SU-DHL-6 (cell line): ENCODE data around the gene RAB3B.

Source experiments
- H2AFZ ChIP-seq: fragments of 200-600 bp; sonication (generic); 2 replicates; pipeline ENCODE4 v1.6.1; 2014; ENCODE audit warnings: low read depth, mild to moderate bottlenecking, moderate library complexity, mixed read lengths, antibody characterized with exemption, low read length; ENCODE audit not compliant: severe bottlenecking
- H3F3A ChIP-seq: fragments of 200-600 bp; shearing (Covaris generic); 2 replicates; pipeline ENCODE4 v1.6.0; 2016; ENCODE audit warnings: antibody characterized with exemption, mild to moderate bottlenecking; ENCODE audit not compliant: insufficient read depth
- H3K27ac ChIP-seq: fragments of 200-600 bp; sonication (generic); 2 replicates; pipeline ENCODE4 v1.5.1; 2016; ENCODE audit warnings: low read depth, mild to moderate bottlenecking, low read length, moderate library complexity, mixed read lengths
- H3K27me3 ChIP-seq: fragments of 200-600 bp; sonication (generic), shearing (Covaris generic); 2 replicates; pipeline ENCODE4 v1.6.0; 2014; ENCODE audit warnings: mild to moderate bottlenecking, low read length
- H3K36me3 ChIP-seq: fragments of 200-600 bp; sonication (generic); 2 replicates; pipeline ENCODE4 v1.6.1; 2014; ENCODE audit warnings: mild to moderate bottlenecking, low read length, mixed read lengths
- H3K4me2 ChIP-seq: fragments of 300-600, 200-600 bp; shearing (Covaris generic), sonication (generic); 2 replicates; pipeline ENCODE4 v1.6.0; 2014; ENCODE audit warnings: low read length, low read depth, mild to moderate bottlenecking; ENCODE audit not compliant: poor library complexity, severe bottlenecking
- H3K4me3 ChIP-seq: fragments of 200-600 bp; sonication (generic); 2 replicates; pipeline ENCODE4 v1.5.1; 2014; ENCODE audit warnings: antibody characterized with exemption, low read length, mild to moderate bottlenecking, mixed read lengths; ENCODE audit not compliant: insufficient read depth, poor library complexity, severe bottlenecking
- H3K79me2 ChIP-seq: fragments of 200-600 bp; sonication (generic); 2 replicates; pipeline ENCODE4 v1.6.1; 2014; ENCODE audit warnings: mild to moderate bottlenecking, low read length, moderate library complexity; ENCODE audit not compliant: insufficient read depth
- H3K9ac ChIP-seq: fragments of 200-600 bp; sonication (generic); 2 replicates; pipeline ENCODE4 v1.7.0; 2014; ENCODE audit warnings: mild to moderate bottlenecking, low read length
- H3K9me2 ChIP-seq: fragments of 200-600 bp; sonication (generic); replicated peaks from 2 replicates; pipeline ENCODE4 v1.6.1; 2014; ENCODE audit warnings: low read length; ENCODE audit not compliant: insufficient read depth
- H3K9me3 ChIP-seq: fragments of 200-600 bp; sonication (generic); 2 replicates; pipeline ENCODE4 v1.6.1; 2014; ENCODE audit warnings: low read length, mixed read lengths; ENCODE audit not compliant: insufficient read depth
- H4K20me1 ChIP-seq: fragments of 200-600 bp; sonication (generic); 2 replicates; pipeline ENCODE4 v1.6.1; 2014; ENCODE audit warnings: low read depth, mild to moderate bottlenecking, antibody characterized with exemption, low read length, moderate library complexity, mixed read lengths
- EZH2phosphoT487 ChIP-seq: fragments of 200-600 bp; sonication (generic), shearing (Covaris generic); conservative IDR thresholded peaks from 2 replicates; pipeline ENCODE4 v1.6.1; 2018; ENCODE audit warnings: mild to moderate bottlenecking, antibody characterized with exemption, low read length, moderate library complexity, mixed read lengths
- TF ChIP-seq, protein P1 (sequence below): fragments of 200-600 bp; sonication (generic); IDR thresholded peaks from one replicate; pipeline ENCODE4 v1.5.1; 2017; ENCODE audit warnings: antibody characterized with exemption, mild to moderate bottlenecking, low read length, moderate library complexity; ENCODE audit not compliant: insufficient read depth, poor library complexity, severe bottlenecking

Gene RAB3B

DNA sequence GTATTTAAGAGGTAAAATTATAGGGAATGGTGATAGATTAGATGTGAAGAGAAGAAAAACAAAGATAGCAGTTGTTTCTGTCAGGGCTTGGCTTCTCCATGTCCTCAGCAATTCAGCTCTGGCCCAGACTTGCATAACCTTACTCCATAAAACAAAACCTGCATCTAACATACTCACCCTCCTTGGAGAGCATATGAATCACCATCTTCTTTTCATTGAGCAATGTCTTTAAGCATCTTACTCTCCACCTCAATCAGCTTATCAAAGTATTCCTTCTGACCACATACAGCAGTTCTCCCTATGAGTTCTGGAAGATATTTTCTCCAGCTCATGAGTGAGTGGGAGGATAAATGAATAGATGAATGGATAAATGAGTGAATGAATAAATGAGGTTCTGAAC is 49.0 kb downstream of the RAB3B start:
- Histone ChIP-seq H3K4me2 (no peak overlapping the region), H2AFZ (no peak overlapping the region), H3K9me3 (no peaks in the 10 kb centered on the region), H3K9me2 (no peaks in the 10 kb centered on the region), H4K20me1 (no peaks in the 10 kb centered on the region), H3K79me2 (no peaks in the 10 kb centered on the region), H3K36me3 (no peaks in the 10 kb centered on the region), H3K9ac (no peak overlapping the region), H3K27ac (no peak overlapping the region), H3K4me3 (no peak overlapping the region), H3F3A (no peaks in the 10 kb centered on the region), H3K27me3 (no peaks in the 10 kb centered on the region)
- TF ChIP-seq, protein P1, sequence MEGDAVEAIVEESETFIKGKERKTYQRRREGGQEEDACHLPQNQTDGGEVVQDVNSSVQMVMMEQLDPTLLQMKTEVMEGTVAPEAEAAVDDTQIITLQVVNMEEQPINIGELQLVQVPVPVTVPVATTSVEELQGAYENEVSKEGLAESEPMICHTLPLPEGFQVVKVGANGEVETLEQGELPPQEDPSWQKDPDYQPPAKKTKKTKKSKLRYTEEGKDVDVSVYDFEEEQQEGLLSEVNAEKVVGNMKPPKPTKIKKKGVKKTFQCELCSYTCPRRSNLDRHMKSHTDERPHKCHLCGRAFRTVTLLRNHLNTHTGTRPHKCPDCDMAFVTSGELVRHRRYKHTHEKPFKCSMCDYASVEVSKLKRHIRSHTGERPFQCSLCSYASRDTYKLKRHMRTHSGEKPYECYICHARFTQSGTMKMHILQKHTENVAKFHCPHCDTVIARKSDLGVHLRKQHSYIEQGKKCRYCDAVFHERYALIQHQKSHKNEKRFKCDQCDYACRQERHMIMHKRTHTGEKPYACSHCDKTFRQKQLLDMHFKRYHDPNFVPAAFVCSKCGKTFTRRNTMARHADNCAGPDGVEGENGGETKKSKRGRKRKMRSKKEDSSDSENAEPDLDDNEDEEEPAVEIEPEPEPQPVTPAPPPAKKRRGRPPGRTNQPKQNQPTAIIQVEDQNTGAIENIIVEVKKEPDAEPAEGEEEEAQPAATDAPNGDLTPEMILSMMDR: no peak
- no peak for TF ChIP-seq EZH2phosphoT487

DNA sequence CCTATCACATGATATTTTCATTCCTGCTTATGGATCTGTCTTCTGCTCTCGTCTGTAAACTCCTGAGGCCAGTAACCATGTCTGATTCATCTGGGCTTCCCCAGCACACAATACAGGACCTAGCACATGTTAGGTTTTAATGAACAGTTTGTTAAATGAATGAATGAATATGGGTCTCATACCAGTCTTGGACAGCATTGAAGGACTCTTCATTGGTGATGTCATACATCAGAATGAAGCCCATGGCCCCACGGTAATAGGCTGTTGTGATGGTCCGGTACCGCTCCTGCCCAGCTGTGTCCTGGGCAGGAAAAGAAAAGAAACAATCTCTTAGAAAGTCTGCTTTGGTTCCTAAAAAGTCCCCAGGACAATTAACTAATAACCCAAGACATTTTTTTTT is 53.4 kb downstream of the RAB3B start:
- H3K36me3 ChIP-seq: no peaks in the 10 kb centered on the region
- no peak overlapping the region for H2AFZ ChIP-seq
- H3K4me3 ChIP-seq: no peak overlapping the region
- no peak overlapping the region for H3K4me2 ChIP-seq
- no peaks in the 10 kb centered on the region for H3K27me3 ChIP-seq
- no peak overlapping the region for H3K27ac ChIP-seq
- no peak overlapping the region for H3K9ac ChIP-seq
- no peaks in the 10 kb centered on the region for H3K9me2 ChIP-seq
- TF ChIP-seq, protein P1: no peak
- TF ChIP-seq EZH2phosphoT487: no peak
- H3F3A ChIP-seq: no peaks in the 10 kb centered on the region
- H3K9me3 ChIP-seq: no peaks in the 10 kb centered on the region
- H3K79me2 ChIP-seq: no peaks in the 10 kb centered on the region
- H4K20me1 ChIP-seq: no peaks in the 10 kb centered on the region

DNA sequence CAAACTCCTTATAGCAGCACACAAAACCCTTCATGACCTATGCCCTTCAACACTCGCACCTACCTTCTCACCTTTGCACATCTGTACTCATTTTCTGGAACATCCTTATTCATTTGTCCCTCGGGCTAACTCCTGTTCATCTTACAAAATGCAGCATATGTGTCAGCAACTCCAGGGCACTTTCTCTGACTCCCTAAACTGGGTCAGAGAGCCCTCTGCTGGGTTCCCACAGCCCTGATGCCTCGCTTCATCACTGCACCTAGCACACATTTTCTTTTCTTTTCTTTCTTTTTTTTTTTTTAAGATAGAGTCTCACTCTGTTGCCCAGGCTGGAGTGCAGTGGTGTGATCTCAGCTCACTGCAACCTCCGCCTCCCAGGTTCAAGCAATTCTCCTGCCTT is 54.0 kb downstream of the RAB3B start:
- H3K36me3 ChIP-seq: no peaks in the 10 kb centered on the region
- no peak overlapping the region for H2AFZ ChIP-seq
- no peaks in the 10 kb centered on the region for H3K79me2 ChIP-seq
- H3K9ac ChIP-seq: no peak overlapping the region
- H4K20me1 ChIP-seq: no peaks in the 10 kb centered on the region
- no peak for TF ChIP-seq EZH2phosphoT487
- TF ChIP-seq, protein P1: no peak
- H3K9me2 ChIP-seq: no peaks in the 10 kb centered on the region
- no peak overlapping the region for H3K4me2 ChIP-seq
- H3K27ac ChIP-seq: no peak overlapping the region
- no peaks in the 10 kb centered on the region for H3K27me3 ChIP-seq
- H3K9me3 ChIP-seq: no peaks in the 10 kb centered on the region
- H3F3A ChIP-seq: no peaks in the 10 kb centered on the region
- H3K4me3 ChIP-seq: no peak overlapping the region
